ENCODE results near the gene IFT57.

Gene IFT57

DNA sequence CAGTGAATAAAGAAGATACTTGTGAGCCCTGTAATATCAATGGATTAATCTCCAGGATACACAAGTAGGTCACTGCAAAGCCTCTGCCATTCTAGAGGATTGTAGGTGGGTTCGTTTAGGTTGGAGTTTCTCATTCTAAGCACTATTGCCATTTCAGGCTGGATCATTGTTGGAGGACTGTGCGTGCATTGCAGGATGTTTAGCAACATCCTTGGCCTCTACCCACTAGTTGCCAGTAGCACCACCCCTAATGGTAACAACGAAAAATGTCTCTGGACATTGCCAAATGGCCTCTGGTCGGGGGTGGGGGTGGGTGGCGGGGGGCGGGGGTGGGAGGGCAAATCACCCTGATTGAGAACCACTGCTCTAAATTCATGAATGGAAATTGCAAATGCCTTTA lies 4.9 kb upstream of the IFT57 start:
- TF ChIP-seq, protein P1, sequence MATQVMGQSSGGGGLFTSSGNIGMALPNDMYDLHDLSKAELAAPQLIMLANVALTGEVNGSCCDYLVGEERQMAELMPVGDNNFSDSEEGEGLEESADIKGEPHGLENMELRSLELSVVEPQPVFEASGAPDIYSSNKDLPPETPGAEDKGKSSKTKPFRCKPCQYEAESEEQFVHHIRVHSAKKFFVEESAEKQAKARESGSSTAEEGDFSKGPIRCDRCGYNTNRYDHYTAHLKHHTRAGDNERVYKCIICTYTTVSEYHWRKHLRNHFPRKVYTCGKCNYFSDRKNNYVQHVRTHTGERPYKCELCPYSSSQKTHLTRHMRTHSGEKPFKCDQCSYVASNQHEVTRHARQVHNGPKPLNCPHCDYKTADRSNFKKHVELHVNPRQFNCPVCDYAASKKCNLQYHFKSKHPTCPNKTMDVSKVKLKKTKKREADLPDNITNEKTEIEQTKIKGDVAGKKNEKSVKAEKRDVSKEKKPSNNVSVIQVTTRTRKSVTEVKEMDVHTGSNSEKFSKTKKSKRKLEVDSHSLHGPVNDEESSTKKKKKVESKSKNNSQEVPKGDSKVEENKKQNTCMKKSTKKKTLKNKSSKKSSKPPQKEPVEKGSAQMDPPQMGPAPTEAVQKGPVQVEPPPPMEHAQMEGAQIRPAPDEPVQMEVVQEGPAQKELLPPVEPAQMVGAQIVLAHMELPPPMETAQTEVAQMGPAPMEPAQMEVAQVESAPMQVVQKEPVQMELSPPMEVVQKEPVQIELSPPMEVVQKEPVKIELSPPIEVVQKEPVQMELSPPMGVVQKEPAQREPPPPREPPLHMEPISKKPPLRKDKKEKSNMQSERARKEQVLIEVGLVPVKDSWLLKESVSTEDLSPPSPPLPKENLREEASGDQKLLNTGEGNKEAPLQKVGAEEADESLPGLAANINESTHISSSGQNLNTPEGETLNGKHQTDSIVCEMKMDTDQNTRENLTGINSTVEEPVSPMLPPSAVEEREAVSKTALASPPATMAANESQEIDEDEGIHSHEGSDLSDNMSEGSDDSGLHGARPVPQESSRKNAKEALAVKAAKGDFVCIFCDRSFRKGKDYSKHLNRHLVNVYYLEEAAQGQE (IDR thresholded peaks at IDR 0.05; ENCODE audit: low read depth) = no peak
- TF ChIP-seq ZBTB7A (IDR thresholded peaks at IDR 0.05; ENCODE audit: low read depth) = no peak
- no peak for TF ChIP-seq NFIC (IDR thresholded peaks at IDR 0.05)
- TF ChIP-seq FOXM1 (IDR thresholded peaks at IDR 0.05; ENCODE audit: borderline replicate concordance, low read depth) = no peak
- TF ChIP-seq, protein P2, sequence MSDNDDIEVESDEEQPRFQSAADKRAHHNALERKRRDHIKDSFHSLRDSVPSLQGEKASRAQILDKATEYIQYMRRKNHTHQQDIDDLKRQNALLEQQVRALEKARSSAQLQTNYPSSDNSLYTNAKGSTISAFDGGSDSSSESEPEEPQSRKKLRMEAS (IDR thresholded peaks at IDR 0.05) = no peak
- no peak for TF ChIP-seq YY1 (IDR thresholded peaks at IDR 0.05; ENCODE audit: low read depth)
- no peak for TF ChIP-seq CEBPB (IDR thresholded peaks at IDR 0.05)
- TF ChIP-seq TCF12 (IDR thresholded peaks at IDR 0.05; ENCODE audit: low read depth) = no peak
- no peak for TF ChIP-seq TEAD4 (IDR thresholded peaks at IDR 0.05)
- no peak for TF ChIP-seq EP300 (IDR thresholded peaks at IDR 0.05; ENCODE audit: borderline replicate concordance)
- TF ChIP-seq CREB1 (IDR thresholded peaks at IDR 0.05; ENCODE audit: low read depth) = no peak
- TF ChIP-seq RAD21 (IDR thresholded peaks at IDR 0.05; ENCODE audit: low read depth) = no peak
- TF ChIP-seq, protein P3, sequence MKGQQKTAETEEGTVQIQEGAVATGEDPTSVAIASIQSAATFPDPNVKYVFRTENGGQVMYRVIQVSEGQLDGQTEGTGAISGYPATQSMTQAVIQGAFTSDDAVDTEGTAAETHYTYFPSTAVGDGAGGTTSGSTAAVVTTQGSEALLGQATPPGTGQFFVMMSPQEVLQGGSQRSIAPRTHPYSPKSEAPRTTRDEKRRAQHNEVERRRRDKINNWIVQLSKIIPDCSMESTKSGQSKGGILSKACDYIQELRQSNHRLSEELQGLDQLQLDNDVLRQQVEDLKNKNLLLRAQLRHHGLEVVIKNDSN (IDR thresholded peaks at IDR 0.05) = no peak
- no peak for TF ChIP-seq EGR1 (IDR thresholded peaks at IDR 0.05)

- no peak for TF ChIP-seq NFIC (IDR thresholded peaks at IDR 0.05)
- no peak for TF ChIP-seq CEBPB (IDR thresholded peaks at IDR 0.05)
- no peak for TF ChIP-seq EP300 (IDR thresholded peaks at IDR 0.05; ENCODE audit: borderline replicate concordance)
- TF ChIP-seq TAF1 (IDR thresholded peaks at IDR 0.05; ENCODE audit: low read depth) = no peak
- TF ChIP-seq CREB1 (IDR thresholded peaks at IDR 0.05; ENCODE audit: low read depth) = no peak
- no peak for TF ChIP-seq ZBTB7A (IDR thresholded peaks at IDR 0.05; ENCODE audit: low read depth)
- TF ChIP-seq, protein P3 (IDR thresholded peaks at IDR 0.05) = no peak
- TF ChIP-seq, protein P2 (IDR thresholded peaks at IDR 0.05) = no peak
- no peak for TF ChIP-seq EGR1 (IDR thresholded peaks at IDR 0.05)
- TF ChIP-seq, protein P1 (IDR thresholded peaks at IDR 0.05; ENCODE audit: low read depth) = no peak
- TF ChIP-seq TEAD4 (IDR thresholded peaks at IDR 0.05) = no peak
- TF ChIP-seq YY1 (IDR thresholded peaks at IDR 0.05; ENCODE audit: low read depth) = no peak
- TF ChIP-seq FOXM1 (IDR thresholded peaks at IDR 0.05; ENCODE audit: borderline replicate concordance, low read depth) = no peak
- no peak for TF ChIP-seq RAD21 (IDR thresholded peaks at IDR 0.05; ENCODE audit: low read depth)
- TF ChIP-seq TCF12 (IDR thresholded peaks at IDR 0.05; ENCODE audit: low read depth) = no peak
Observed at GRCh38 chr3:108225221-108225620, 3.0 kb upstream of the IFT57 start.

GRCh38 chr3:108223928-108224327 lies 1.7 kb upstream of the IFT57 start:
- TF ChIP-seq NFIC (IDR thresholded peaks at IDR 0.05) (no peak), TAF1 (IDR thresholded peaks at IDR 0.05; ENCODE audit: low read depth) (no peak), YY1 (IDR thresholded peaks at IDR 0.05; ENCODE audit: low read depth) (no peak), EP300 (IDR thresholded peaks at IDR 0.05; ENCODE audit: borderline replicate concordance) (no peak), RAD21 (IDR thresholded peaks at IDR 0.05; ENCODE audit: low read depth) (no peak), EGR1 (IDR thresholded peaks at IDR 0.05) (no peak), CEBPB (IDR thresholded peaks at IDR 0.05) (no peak)
- TF ChIP-seq, protein P3 (IDR thresholded peaks at IDR 0.05) = no peak
- TF ChIP-seq, protein P2 (IDR thresholded peaks at IDR 0.05) = no peak

- TF ChIP-seq RAD21 (IDR thresholded peaks at IDR 0.05; ENCODE audit: low read depth) = no peak
- TF ChIP-seq, protein P1 (IDR thresholded peaks at IDR 0.05; ENCODE audit: low read depth) = no peak
- no peak for TF ChIP-seq NFIC (IDR thresholded peaks at IDR 0.05)
- TF ChIP-seq FOXM1 (IDR thresholded peaks at IDR 0.05; ENCODE audit: borderline replicate concordance, low read depth) = no peak
- TF ChIP-seq EP300 (IDR thresholded peaks at IDR 0.05; ENCODE audit: borderline replicate concordance) = no peak
- no peak for TF ChIP-seq EGR1 (IDR thresholded peaks at IDR 0.05)
- TF ChIP-seq, protein P2 (IDR thresholded peaks at IDR 0.05) = no peak
Observed at GRCh38 chr3:108222853-108223565, 785 bp upstream of the IFT57 start.

Data from Ishikawa (cell line).